ENCODE data around the gene BCAP31. TPM values are rescaled to one million over a fixed set of nuclear protein-coding genes. Genes with fewer than 3 reads are reported as not detected.
"Not testable (repeated sequence)": the region's sequence is repeated elsewhere in the genome, so short reads cannot be mapped to it uniquely, and the experiment has no call there.

Gene BCAP31
- total RNA-seq, 1 donor from 2014 or later: 219 TPM

DNA sequence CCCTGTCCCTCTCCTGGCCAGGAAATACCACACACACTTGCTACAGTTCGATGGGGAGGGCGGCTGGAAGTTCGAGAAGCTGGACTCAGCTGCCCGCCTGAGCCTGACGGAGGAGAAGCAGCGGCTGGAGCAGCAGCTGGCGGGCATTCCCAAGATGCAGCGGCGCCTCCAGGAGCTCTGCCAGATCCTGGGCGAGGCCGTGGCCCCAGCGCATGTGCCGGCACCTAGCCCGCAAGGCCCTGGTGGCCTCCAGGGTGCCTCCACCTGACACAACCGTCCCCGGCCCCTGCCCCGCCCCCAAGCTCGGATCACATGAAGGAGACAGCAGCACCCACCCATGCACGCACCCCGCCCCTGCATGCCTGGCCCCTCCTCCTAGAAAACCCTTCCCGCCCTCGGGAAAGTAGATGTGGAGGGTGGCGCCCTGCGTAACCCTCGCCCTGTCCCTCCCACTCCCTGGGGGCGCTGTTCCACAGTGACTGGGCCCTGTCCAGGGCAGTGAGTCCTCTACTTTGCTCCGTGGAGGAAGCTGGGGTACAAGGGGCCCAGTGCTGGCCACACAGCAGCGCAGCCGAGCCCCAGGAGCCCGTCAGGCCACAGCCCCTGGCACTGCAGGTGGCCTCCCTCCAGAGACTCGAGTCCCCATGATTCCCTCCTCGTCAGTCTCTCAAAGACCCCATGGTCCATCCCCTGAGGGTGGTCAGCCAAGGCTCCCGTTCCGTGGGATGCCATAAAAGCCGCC, 19.5 kb upstream of the BCAP31 start:
- peak overlapping the region; percentile 21 for H3K4me3 ChIP-seq
- intact Hi-C loops (cut with DNase I); H3K36me3 ChIP-seq; H3K4me1 ChIP-seq; H3K27me3 ChIP-seq (ENCODE audit: low read depth); H3K9me3 ChIP-seq: not testable (repeated sequence)
- DNase-seq (peak; percentile 76), ATAC-seq (peak in 1 of 2 donors; percentile 51)
- peak overlapping the region; percentile 24 for H3K27ac ChIP-seq
- TF ChIP-seq, protein P1, sequence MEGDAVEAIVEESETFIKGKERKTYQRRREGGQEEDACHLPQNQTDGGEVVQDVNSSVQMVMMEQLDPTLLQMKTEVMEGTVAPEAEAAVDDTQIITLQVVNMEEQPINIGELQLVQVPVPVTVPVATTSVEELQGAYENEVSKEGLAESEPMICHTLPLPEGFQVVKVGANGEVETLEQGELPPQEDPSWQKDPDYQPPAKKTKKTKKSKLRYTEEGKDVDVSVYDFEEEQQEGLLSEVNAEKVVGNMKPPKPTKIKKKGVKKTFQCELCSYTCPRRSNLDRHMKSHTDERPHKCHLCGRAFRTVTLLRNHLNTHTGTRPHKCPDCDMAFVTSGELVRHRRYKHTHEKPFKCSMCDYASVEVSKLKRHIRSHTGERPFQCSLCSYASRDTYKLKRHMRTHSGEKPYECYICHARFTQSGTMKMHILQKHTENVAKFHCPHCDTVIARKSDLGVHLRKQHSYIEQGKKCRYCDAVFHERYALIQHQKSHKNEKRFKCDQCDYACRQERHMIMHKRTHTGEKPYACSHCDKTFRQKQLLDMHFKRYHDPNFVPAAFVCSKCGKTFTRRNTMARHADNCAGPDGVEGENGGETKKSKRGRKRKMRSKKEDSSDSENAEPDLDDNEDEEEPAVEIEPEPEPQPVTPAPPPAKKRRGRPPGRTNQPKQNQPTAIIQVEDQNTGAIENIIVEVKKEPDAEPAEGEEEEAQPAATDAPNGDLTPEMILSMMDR (IDR thresholded peaks at IDR 0.05): peak; percentile 4

DNA sequence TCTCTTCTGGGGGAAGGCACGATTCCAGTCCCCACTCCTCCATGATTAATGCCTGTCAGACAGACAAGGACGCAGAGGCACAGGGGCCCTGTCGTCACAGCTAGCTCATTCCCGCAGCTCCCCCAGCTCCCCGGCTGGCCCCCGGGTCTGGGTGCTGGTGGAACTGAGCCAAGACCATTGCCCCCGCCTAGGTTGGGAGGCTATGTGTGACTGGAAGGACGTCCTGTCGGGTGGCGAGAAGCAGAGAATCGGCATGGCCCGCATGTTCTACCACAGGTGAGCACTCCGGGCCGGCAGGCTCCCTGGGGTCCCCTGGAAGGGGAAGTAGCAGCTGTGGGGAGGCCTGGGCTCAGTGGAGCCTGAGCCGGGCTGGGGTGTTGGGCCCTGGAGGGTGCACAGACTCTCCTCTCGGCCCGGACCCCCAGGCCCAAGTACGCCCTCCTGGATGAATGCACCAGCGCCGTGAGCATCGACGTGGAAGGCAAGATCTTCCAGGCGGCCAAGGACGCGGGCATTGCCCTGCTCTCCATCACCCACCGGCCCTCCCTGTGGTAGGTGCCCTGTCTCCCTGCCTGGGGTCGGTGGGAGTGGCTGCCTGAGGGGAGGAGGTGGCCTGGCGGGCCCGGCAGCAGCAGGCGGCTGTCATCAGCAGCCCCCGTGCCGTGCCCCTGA, 18.7 kb upstream of the BCAP31 start:
- H3K9me3 ChIP-seq; H3K36me3 ChIP-seq; H3K27me3 ChIP-seq (ENCODE audit: low read depth); H3K27ac ChIP-seq; H3K4me1 ChIP-seq; DNase-seq; ATAC-seq; H3K4me3 ChIP-seq; intact Hi-C loops (cut with DNase I): not testable (repeated sequence)

DNA sequence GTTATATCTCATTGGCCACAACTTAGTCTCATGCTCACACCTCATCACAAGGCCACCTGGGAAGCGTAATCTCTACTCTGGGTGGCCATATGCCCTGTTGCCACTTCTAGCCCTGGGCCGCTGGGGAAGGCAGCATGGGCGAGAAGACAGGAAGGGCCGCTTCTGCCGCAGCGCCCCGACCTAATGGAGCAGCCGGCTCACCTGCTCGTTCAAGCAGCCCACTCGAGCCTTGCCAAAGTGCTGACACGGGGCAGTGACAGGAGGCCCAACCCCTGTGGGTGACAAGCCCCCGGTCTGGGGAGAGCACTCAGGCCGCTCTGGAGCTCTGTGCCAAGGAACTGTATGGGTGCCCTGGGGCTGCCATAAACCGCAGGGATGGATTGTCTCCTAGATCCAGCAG, 17.9 kb upstream of the BCAP31 start:
- H3K27me3 ChIP-seq (ENCODE audit: low read depth); H3K27ac ChIP-seq; ATAC-seq; intact Hi-C loops (cut with DNase I); H3K4me1 ChIP-seq; DNase-seq; H3K9me3 ChIP-seq; H3K36me3 ChIP-seq; H3K4me3 ChIP-seq: not testable (repeated sequence)

DNA sequence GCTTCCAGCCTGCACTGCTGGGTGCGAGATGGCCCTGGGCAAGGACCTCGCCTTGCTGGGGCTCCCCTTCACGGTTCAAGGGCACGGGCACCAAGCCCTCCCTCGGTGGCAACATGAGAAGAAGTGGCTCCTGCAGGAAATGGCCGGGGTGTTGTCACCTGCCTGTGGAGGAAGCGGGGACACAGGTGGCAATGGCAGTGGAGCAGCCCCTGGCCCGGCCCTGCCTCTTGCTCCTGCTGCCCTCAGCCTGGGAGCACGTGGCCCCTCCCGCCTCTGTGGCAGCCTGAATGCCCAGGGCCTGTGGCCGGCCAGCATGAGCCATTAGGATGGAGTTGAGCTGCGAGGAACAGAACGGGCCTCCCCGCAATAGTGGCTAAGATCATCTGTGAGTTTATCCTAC, 17.3 kb upstream of the BCAP31 start:
- TF ChIP-seq, protein P1 (IDR thresholded peaks at IDR 0.05): no peak

DNA sequence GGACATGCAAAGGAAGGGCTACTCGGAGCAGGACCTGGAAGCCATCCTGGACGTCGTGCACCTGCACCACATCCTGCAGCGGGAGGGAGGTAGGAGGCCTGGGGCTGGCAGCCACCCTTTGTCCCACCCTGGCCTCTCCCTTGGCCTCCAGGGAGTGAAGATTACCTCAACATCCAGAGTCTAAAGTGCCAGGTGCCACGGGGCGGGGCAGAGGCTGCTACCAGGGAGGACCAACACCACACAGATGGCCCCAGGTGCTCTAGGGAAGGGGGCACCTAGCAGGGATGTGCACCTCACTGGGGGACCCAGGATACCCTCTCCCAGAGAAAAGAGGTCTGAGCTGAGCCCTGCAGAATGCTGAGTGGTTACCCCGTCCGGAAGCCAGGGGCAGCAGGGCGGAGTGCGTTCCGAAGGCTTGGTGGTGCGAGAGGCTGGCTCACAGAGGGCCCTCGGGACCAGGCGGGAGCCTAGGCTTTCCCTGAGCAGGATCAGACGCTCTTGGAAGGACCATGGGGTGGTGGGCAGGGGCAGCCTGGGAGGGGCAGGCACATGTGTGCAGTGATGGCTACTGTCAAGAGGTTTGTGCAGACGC, 16.5 kb upstream of the BCAP31 start:
- no peaks in the 10 kb centered on the region for H3K27me3 ChIP-seq (ENCODE audit: low read depth)
- TF ChIP-seq, protein P1 (IDR thresholded peaks at IDR 0.05): no peak
- ATAC-seq (no peak), DNase-seq (no peak)
- H3K4me3 ChIP-seq: no peak overlapping the region
- H3K9me3 ChIP-seq: no peaks in the 10 kb centered on the region
- no peak overlapping the region for H3K27ac ChIP-seq
- H3K36me3 ChIP-seq: peaks cover 7% of the 10 kb centered on the region
- intact Hi-C loops (cut with DNase I): no loop called here
- peaks cover 4% of the 10 kb centered on the region for H3K4me1 ChIP-seq

More for the DNA sequence above, 17.3 kb upstream of the BCAP31 start:
- intact Hi-C loops (cut with DNase I): no loop called here
- ATAC-seq (no peak), DNase-seq (no peak)
- H3K4me3 ChIP-seq: no peak overlapping the region
- H3K4me1 ChIP-seq: peaks cover 4% of the 10 kb centered on the region
- H3K36me3 ChIP-seq: peaks cover 4% of the 10 kb centered on the region
- no peaks in the 10 kb centered on the region for H3K9me3 ChIP-seq
- no peaks in the 10 kb centered on the region for H3K27me3 ChIP-seq (ENCODE audit: low read depth)
- H3K27ac ChIP-seq: no peak overlapping the region

DNA sequence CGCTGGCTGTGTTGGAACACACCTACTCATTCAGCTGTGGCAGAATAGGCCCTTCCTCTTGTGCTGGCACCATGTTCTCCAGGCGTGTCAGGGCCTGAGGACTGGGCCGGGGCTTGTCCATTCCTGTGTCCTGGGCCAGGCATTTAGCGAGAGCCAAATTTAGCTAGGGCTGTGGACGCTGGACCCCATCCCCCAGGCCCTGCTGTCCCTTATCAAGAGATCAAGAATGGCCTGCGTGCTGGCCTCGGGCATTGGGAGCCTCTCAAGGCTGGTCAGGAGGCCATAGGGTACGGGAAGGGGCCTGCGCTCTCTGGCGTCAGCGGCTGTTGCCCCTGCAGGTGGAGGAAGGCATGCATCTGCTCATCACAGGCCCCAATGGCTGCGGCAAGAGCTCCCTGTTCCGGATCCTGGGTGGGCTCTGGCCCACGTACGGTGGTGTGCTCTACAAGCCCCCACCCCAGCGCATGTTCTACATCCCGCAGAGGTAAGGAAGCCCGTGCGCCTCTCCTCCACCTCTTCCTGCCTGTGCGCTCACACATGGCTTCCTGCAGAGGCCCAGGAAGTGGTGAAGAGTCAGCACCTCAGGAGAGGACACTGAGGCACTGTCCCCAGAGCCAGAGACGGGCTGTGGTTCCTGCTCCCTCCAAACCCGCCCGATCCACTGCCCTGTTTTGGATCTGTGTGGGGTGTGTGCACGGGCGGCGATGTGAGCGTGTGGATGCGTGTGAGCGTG, 15.7 kb upstream of the BCAP31 start:
- TF ChIP-seq, protein P1 (IDR thresholded peaks at IDR 0.05): no peak
- peaks cover 4% of the 10 kb centered on the region for H3K4me1 ChIP-seq
- peaks cover 7% of the 10 kb centered on the region for H3K36me3 ChIP-seq
- no peaks in the 10 kb centered on the region for H3K9me3 ChIP-seq
- intact Hi-C loops (cut with DNase I): no loop called here
- H3K27ac ChIP-seq: no peak overlapping the region
- DNase-seq: no peak
- H3K27me3 ChIP-seq (ENCODE audit: low read depth): no peaks in the 10 kb centered on the region
- no peak for ATAC-seq
- no peak overlapping the region for H3K4me3 ChIP-seq
